Hepatic stellate cell (primary cell): Measurements from ENCODE around the gene CRYL1.

Experiments
- DNase-seq: peaks from one replicate; pipeline ENCODE4 v3.0.0; 2011; ENCODE audit warnings: low spot score

CRYL1 gene

GRCh38 chr13:20492641-20493040, 33.0 kb downstream of the CRYL1 start:
- DNase-seq, result no peak

- no peak for DNase-seq
These were observed 33.7 kb downstream of the CRYL1 start for GRCh38 chr13:20491926-20492435.

GRCh38 chr13:20489185-20489820, 36.4 kb downstream of the CRYL1 start:
- no peak for DNase-seq

- no peak for DNase-seq
These were observed 37.7 kb downstream of the CRYL1 start for GRCh38 chr13:20487927-20488326.

- no peak for DNase-seq
These were observed 42.9 kb downstream of the CRYL1 start for GRCh38 chr13:20482787-20483186.

GRCh38 chr13:20482275-20482761, 43.3 kb downstream of the CRYL1 start:
- no peak for DNase-seq

GRCh38 chr13:20477394-20477793, 48.3 kb downstream of the CRYL1 start:
- DNase-seq, result no peak

- no peak for DNase-seq
These were observed 49.5 kb downstream of the CRYL1 start for GRCh38 chr13:20475927-20476691.

GRCh38 chr13:20474515-20474914, 51.1 kb downstream of the CRYL1 start:
- no peak for DNase-seq

GRCh38 chr13:20473888-20474287, 51.8 kb downstream of the CRYL1 start:
- no peak for DNase-seq

GRCh38 chr13:20473139-20473538, 52.5 kb downstream of the CRYL1 start:
- peak; percentile 42 for DNase-seq

- DNase-seq, result no peak
These were observed 53.1 kb downstream of the CRYL1 start for GRCh38 chr13:20472531-20472930.

GRCh38 chr13:20470136-20470535, 55.5 kb downstream of the CRYL1 start:
- no peak for DNase-seq

GRCh38 chr13:20466371-20466770, 59.3 kb downstream of the CRYL1 start:
- DNase-seq, result no peak

- DNase-seq, result no peak
These were observed 60.3 kb downstream of the CRYL1 start for GRCh38 chr13:20465218-20465879.

GRCh38 chr13:20462921-20463320, 62.7 kb downstream of the CRYL1 start:
- no peak for DNase-seq

GRCh38 chr13:20462533-20462915, 63.1 kb downstream of the CRYL1 start:
- no peak for DNase-seq

- no peak for DNase-seq
These were observed 63.7 kb downstream of the CRYL1 start for GRCh38 chr13:20461860-20462532.

GRCh38 chr13:20461481-20461859, 64.2 kb downstream of the CRYL1 start:
- DNase-seq, result no peak

GRCh38 chr13:20460761-20461160, 64.9 kb downstream of the CRYL1 start:
- DNase-seq, result no peak

- no peak for DNase-seq
These were observed 68.0 kb downstream of the CRYL1 start for GRCh38 chr13:20457670-20458069.

GRCh38 chr13:20456737-20457136, 68.9 kb downstream of the CRYL1 start:
- DNase-seq, result no peak
